ENCODE measurements around the gene ADAMTS2.
A peak's percentile ranks its signal among the peaks of the same experiment; 100 is the strongest.
"Not testable (repeated sequence)": the region's sequence is repeated elsewhere in the genome, so short reads cannot be mapped to it uniquely, and the experiment has no call there.

The ADAMTS2 gene

GRCh38 chr5:179217356-179217755 lies 127.9 kb downstream of the ADAMTS2 start:
- peak; percentile 21 for DNase-seq (ENCODE audit: low read depth)

GRCh38 chr5:179216381-179216780 lies 128.9 kb downstream of the ADAMTS2 start:
- not testable (repeated sequence) for DNase-seq (ENCODE audit: low read depth)

DNA sequence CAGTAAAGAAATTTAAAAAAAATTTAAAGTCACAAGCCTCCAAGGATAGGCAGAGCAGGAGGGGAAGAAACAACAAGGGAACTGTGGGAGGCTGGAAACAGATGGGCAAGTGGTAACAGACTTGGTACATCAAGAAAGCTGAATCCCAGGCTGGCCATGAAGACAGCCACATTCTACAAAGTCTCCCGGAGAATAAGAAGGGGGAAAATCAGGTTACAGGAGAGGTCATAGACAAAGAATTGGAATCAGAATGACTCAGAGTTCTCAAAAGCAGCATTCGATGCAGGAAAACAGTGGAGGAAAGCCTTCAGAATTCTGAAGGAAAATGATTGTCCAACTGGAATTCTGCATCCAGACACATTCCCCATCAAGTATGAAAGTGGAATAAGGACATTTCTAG lies 129.7 kb downstream of the ADAMTS2 start:
- no peak for DNase-seq (ENCODE audit: low read depth)

DNA sequence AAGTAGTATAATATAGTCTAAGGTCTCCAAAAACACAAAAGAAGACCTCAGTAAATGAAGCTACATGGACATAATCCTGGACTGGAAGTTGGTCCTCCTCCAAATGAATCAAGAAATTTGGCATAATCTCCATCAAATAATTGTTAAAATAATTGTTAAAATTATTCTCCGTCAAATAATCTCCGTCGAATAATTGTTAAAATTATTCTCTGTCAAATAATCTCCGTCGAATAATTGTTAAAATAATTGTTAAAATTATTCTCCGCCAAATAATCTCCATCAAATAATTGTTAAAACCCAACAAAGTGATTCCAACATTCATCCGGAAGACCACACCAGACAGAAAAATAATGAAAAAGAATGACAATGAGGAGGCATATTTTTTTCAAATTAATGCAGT lies 130.6 kb downstream of the ADAMTS2 start:
- DNase-seq (ENCODE audit: low read depth) = no peak

DNA sequence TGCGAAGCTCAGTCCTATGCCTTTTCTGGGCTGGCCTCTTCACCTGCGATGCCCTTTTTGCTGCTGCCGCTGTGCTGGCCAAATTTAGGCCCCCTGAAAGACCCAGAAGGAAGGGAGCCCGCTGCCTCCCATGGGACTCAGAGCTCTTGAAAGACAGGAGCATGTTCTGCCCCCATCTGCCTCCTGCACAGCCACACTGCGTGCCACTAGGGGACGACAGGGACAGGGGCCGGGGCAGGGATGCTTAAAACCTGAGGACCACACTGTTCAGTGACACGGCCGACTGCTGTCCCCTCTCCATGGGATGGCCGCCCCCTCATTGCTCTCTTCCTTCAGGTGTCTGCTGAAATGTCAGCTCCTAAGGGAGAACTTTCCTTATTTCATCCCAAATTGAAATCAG lies 132.4 kb downstream of the ADAMTS2 start:
- DNase-seq (ENCODE audit: low read depth) = no peak

DNA sequence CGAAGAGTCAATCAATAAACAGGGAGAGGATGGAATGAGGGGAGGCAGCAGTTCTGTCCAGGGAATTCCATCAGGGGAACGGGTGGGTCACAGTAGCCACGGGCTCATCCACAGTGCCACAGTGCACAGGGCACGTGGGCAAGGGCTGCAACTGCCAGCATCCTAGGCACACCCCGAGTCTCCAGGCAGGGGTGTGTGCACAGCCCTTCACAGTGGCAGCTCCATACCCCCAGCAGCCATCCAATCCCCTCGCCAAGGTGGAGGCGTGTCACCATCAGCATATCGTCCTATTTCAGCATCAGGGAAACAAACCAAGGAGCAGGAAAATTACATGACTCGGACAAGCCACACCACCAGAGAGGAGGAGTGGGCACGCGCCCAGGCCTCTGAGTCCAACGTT lies 133.6 kb downstream of the ADAMTS2 start:
- no peak for DNase-seq (ENCODE audit: low read depth)

DNA sequence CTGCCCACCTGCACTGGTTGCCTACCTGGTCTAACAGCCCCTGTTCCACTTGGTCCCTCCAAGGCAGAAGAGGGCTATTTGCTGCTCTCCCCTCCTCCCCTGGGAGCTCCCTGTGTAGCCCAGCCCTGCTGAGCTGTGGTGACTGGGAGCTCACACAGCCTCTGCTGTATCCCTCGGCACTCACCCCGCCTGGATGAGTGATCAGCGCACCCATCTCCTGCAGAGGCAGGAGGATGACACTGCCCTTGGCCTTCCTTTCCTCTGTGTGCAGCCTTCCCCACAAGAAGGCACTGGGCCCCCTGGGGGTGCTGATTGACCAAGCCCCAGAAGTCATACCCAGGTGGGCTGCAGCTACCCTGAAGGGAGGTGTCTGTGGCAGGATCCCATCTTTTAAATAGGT lies 134.2 kb downstream of the ADAMTS2 start:
- DNase-seq (ENCODE audit: low read depth) = no peak

GRCh38 chr5:179210478-179210877 lies 134.8 kb downstream of the ADAMTS2 start:
- no peak for DNase-seq (ENCODE audit: low read depth)

DNA sequence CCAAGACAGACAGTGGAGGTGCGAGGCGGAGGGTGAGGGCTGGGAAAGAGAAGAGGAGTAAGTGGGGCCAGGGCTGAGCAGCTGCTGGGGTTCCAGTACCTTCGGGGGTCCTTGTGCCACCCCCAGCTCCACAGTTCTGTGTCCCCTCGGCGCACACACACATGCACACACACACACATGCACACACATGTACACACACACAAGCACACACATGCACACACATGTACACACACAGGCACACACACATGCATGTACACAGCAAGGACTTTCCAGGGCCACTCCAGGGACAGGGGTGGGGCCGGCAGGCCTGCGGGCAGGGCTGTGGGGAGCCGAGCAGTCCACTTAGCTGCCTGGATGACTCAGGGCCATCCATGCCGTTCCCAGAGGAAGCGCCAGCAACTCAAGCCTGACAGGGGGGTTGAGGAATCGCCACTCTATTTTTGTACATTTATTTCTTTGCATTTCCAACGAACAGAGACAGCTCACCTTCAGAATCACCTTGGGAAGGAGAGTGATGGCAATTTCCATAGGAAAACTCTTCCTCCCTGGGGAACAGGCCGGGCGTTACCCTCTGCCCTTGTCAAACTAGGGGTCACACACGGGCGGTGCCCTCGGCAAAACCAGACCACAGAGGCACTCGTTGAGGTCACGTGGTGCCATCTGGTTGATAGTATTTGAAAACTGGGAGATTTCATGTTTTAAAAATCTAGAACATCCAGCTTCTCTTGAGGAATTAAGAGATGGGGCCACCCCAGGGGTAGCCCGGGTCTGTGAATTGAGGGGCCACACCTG lies 135.7 kb downstream of the ADAMTS2 start:
- DNase-seq (ENCODE audit: low read depth) = peak; percentile 57

DNA sequence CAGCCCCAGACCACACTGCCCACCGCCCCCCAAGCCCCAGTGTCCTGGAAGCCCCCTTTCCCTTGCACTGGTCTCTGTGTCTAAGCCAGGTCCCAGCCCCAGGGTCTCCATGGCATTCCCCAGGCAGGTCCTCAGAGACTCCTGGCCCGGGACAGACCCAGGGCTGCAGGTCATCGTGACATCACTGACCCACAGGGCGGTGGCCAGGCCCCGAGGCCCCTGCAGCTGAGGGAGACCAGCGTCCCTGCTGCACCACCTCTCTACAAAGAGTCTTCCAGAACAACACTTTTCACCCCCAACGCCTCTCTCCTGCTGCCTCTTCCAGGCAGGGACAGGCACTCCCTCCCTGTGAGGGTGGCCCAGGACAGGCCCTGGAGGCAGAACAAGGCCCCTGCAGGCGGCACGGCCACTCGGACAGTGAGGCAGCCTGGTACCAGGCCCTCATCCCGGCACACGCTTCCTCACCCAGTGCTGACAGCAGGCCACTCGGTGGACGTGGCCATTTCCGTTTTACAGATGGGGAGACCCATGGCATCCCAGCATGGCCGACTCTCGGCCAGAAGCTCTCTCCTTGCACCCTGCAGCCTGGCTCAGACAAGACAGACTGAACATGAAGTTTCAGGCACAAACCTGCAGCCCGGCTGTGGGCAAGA lies 136.4 kb downstream of the ADAMTS2 start:
- DNase-seq (ENCODE audit: low read depth) = no peak

DNA sequence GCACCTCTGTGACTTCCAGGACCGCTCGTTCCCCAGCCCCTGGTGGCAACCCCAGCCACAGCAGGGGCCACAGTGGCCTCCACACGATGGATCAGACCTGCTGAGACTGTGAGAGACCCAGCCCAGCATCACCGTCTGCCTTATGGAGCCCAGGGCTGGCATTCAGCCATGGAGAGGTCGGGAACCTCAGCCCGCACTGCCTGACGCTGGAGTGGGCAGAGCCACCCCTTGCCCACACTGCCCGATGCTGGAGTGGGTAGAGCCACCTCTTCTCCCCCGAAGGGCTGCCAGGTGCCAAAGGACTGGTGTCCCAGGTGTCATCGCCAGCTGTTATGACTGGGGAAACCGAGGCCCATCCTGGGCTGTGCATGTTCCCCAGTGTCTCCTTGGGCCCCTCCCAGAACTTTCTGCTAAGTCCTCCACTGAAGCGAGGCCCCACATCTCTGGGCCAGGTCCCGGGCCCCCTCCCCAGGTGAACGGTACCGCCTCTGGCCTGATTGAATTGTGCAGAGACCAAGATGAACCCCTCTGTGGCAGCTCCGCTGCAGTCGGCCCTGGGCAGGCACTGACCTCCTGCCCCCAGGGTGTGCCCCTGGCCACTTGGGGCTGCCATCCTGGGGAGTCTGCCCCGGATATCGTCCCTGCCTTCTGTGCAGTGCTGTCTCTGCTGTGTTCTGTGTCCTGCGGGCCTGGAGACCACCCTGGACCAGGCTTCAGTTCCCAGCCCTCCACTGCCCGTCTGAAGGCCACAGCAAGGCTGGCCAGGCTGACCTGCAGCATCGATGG lies 137.1 kb downstream of the ADAMTS2 start:
- no peak for DNase-seq (ENCODE audit: low read depth)

GRCh38 chr5:179207470-179207869 lies 137.8 kb downstream of the ADAMTS2 start:
- DNase-seq (ENCODE audit: low read depth) = no peak

- DNase-seq (ENCODE audit: low read depth) = no peak
Measured at GRCh38 chr5:179206366-179206765, 138.9 kb downstream of the ADAMTS2 start.

GRCh38 chr5:179205277-179205676 lies 140.0 kb downstream of the ADAMTS2 start:
- no peak for DNase-seq (ENCODE audit: low read depth)

GRCh38 chr5:179204572-179204971 lies 140.7 kb downstream of the ADAMTS2 start:
- no peak for DNase-seq (ENCODE audit: low read depth)

DNA sequence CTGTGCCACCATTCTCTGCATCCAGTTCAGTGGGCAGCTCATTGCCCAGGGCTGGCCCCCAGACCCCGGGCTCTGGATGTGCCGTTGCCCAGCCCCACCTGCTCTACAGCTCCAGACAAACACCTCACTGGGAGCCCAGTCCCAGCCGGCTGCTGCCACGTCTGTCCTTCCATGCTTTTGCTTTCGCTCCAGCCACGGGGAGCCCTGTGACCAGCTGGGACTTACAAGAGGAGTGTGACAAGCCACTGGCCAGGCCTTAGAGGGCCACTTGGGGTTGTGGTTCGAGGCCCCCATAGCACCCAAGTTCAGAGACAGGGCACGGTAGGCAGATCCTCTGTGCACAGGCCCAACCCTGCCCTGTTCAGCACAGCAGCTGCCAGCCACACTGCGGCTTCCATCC lies 142.0 kb downstream of the ADAMTS2 start:
- no peak for DNase-seq (ENCODE audit: low read depth)

- DNase-seq (ENCODE audit: low read depth) = no peak
Measured at GRCh38 chr5:179201986-179202385, 143.3 kb downstream of the ADAMTS2 start.

DNA sequence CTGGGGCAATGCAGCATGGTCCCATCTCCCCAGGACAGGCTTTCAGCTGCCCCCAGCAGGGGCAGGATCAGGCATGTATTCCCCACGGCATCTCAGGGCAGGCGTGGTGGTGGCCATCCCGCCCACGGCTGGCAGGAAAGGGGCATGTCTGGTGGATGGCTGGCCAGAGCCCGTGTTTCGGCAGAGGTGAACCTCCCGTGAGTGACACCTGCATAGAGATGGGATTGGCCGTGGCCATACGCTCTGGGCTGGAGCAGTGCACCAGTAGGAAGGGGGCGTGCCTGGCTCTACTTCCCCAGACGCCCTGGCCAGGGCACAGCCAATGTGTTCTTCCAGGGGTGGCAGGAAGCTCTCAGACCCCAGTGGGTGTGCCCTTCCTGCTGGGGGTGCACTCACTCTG lies 146.0 kb downstream of the ADAMTS2 start:
- no peak for DNase-seq (ENCODE audit: low read depth)

- no peak for DNase-seq (ENCODE audit: low read depth)
Measured at GRCh38 chr5:179198825-179199224, 146.4 kb downstream of the ADAMTS2 start.

DNA sequence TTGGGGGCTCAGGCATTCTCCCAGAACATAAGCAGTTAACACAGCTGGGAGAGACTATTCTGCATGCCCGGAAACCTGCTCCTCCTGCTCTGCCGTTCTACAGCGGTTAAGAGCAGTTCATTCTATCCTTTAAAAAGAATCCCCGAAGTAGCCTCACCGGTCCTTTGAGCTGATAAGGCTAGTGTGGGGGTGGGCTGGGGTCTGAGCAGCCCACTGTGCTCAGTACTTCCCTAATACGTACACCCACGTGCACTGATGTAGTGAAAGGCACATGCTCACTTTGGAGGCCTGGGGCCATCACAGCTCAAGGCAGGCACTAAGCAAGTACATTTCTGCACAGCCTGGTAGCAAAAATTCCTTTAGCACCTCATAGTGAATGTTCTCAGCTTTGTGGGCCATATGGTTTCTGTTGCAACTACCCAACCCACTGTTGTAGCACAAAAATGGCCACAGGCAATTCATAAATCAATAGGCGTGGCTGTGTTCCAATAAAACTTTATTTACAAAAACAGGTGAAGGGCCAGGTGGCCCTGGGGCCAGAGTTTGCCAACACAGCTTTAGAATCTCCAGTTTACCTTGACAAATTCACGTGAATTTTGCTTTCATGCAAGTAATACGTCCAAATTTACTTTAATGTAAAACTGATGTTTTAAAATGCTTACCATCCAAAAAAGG lies 148.7 kb downstream of the ADAMTS2 start:
- no peak for DNase-seq (ENCODE audit: low read depth)

DNA sequence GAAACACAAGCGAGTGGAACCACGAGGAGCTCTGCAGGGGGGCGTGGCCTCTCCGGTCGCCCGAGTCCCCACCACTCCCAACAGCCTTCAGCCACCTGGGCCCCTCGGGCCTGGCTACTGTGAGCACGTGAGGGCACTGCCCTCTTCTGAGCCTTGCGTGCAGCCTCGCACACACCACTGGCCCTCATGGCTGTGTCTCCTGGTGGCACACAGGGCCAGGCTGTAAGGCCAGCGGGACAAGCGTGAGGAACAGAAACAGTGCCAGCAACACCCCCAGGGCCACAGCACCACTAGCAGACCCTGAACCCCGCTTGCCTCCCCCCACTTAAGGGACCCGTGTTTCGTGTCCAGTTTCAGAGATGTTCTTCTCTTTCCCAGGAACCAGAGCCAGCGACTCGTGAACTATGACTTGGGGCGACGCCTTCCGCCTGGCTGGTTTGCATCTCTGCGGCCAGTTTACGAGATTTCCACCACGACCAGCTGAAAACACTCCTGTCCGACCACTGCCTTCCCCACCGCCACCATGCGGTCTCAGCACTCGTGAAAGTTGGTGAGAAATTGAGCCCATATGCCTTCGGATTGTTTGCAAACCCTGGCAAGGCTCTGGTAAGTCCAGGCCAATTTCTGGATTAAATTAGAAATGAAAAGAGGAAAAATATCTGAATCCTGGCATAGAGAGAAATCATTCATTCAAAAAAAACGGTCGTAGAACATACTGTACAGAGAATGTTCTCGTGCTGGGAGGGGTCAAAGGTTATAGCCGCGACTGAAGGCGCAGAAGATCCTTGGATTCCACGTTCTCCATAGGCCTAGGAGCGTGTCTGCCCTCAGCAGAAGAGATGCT lies 149.5 kb downstream of the ADAMTS2 start:
- DNase-seq (ENCODE audit: low read depth) = no peak

Data from amniotic epithelial cell (primary cell).